ENCODE data around the gene TTF2.
"Not testable (repeated sequence)": the region's sequence is repeated elsewhere in the genome, so short reads cannot be mapped to it uniquely, and the experiment has no call there.

The TTF2 gene

DNA sequence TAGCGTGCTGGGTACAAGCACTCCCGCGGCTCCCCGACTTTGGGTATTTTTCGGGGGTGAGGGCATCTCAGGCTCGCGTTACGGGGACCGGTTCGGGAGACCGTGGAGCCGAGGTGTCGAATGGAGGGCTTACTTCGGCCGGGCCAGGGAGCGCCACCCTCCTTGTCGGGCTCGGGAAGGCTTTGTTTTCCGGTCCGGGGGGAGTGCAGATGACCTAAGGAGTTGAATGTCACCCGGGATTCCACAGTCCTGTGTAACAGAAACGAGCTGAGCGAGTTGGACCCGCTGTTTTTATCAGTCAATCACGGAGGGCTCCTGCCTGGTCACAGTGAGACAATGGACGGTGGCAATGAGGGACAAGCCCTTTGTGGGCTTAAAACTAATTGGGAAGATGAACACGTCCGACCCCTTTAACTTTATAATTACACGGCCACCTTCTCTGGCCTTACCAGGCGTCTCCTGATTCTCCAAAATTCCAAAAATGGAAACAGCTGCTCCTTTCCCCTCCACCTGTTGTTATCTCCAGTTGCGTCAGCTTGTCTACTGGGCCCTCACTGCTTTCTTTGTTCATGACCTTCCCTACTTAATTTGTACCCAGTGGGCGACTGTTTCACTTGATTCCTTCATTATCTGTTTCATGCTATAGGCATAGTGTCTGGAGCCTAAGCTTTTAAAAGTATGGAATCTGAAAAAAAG is 62.4 kb downstream of the TTF2 start:
- no peak for DNase-seq

DNA sequence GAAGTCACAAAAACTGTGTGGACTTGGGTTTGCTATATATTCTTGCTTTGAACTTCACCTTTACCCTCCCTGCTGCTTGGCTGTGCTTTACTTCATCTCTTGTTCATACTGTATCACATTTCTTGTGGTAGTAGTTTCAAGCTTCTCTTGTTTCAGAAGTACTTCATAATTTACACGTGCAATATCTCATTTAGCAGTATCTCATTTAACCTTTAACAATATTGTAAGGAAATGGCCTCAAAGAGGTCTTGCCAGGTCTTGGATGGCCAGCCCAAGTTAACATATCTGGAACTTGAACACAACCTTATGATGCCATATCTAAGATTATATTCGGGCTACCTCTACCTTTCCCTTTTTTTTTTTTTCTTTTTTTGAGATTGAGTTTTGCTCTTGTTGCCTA is 63.1 kb downstream of the TTF2 start:
- no peak for DNase-seq

DNA sequence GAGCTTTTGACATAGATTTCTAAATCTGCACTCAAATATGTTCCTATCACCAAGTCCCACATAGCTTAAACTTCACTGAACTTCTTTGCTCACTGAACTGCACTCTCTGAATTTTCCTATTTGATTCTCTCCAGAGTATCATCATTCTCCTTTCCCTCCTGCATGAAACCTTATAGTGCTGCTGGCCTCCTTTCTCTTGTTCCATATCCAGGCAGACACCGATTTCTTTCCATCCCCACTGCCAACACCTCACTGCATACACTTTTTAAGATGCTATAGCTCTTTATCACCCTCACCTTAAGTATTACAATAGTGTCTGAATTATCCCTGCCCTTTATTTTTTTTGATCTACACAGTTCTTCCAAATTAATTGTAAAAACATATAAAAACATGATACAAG is 64.5 kb downstream of the TTF2 start:
- no peak for DNase-seq

- no peak for DNase-seq
Measured at GRCh38 chr1:117127795-117128194, 67.7 kb downstream of the TTF2 start.

DNA sequence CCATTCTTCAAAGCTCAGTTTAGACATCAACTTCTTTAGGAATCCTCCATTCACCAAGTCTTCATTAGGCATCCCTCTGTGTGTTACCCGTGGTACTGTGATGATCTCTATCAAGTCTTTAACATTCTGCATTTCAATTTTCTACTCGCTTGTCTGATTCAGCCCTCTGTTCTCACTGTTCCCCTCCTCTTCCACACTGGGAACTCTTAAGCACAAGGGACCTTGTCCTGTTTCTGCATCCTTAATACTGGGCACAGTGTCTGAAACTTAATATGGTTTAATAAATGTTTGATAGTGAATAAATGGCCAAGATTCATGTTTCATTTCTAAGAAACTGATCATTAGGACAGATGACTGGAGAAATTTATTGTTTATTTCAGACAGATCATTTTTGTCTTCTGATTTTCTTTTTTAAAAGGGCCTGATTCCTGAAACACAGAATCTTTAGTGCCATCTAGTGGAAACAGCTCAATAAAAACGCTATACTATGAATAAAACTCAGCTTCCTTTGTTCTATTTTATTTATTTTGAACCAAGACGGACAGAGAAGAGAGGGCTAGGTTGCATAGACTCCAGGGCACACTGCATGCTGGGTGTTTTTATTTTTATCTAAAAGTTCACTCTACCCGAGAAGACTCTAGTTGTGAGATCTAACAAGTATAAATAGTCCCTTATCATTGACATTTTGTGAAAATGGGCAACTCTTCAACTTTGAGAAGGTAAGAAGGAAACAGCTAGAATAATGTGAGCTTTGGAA is 68.4 kb downstream of the TTF2 start:
- DNase-seq, result no peak

DNA sequence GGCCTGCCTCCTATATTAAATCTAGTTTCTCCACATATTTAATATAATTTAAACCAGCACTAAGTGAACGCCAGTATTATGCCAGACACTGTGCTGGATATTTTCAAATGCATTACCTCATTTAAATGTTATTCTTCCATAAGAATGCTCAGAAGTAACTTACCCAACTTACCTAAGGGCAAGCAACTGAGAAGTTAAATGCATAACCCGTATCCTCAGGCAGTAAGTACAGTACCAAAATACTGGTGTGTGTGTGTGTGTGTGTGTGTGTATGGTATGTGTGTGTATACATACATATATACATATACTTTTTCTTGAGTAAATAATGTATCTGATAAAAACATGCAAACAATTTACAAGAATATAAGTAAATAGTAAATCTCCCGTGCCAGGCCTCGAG is 70.4 kb downstream of the TTF2 start:
- DNase-seq, result no peak

DNA sequence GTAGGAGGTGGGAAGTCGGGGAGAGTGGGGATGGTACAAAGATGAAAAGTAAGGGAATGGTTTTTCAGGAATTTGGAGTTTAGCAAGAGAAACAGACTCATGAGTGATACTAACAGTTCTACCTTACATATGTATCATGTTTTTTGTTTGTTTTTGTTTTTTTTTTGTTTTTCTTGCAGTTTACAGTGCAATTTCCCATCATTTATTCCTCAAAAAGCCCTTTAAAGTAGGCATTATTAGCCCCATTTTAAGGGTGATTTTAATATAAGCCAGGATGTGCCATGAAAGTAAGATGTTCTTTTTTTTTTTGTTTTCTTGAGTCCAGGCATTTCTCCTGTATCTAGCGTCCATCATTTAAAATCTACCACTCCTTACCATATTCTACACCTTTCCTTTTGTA is 75.2 kb downstream of the TTF2 start:
- DNase-seq, result no peak

- no peak for DNase-seq
Measured at GRCh38 chr1:117136749-117137148, 76.6 kb downstream of the TTF2 start.

DNA sequence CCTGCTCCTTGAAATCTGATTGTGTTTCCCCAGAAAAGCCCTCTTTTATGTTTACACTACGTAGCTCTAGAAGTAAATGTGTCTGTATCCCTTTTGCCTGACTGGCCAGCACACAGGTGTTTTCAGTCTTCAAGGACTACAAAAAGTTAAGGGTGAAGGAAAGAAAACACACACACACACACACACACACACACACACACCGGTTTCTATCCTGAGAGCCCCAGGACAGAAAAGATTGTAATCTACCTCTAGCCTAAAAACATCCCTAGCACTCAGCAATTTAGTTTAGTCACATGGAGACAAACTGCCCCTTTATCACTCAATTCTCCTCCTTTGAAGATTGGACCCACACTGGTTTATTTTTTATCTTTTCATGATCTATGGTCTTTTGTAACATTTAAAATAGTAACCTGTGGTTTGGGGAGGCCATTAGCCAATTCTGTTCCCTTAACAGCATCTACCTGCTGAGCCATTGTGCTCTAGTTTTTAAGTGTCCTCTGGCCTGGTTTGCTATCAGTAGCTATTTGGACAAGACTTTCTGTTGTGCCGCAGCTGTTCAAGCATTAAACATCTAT is 77.2 kb downstream of the TTF2 start:
- no peak for DNase-seq

DNA sequence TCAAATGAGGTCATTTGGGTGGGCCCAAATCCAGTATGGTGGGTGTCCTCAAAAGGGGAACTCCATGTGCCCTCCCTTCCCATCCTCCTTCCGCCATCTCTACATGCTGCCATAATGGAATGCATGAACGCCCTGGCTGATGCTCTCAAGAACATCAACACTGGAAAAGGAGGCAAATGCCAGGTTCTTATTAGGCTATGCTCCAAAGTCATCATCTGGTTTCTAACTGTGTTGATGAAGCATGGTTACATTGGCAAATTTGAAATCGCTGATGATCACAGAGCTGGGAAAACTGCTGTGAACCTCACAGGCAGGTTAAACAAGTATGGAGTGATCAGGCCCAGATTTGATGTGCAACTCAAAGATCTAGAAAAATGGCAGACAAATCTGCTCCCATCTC is 78.0 kb downstream of the TTF2 start:
- no peak for DNase-seq

DNA sequence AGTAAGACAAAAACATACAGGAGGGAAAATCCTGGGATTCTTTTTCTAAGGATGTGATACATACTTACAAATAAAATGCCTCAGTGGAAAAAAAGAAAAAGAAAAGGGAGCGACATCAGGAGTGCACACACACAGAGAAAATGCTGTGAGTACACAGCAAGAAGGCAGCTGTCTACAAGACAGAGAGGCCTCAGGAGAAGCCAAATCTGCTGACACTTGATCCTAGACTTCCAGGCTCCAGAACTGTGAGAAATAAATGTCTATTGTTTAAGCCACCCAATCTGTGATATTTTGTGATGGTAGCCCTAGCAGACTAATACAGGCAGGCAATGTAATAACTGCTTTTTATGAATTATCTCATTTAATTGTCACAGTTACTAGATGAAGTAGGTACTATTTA is 78.4 kb downstream of the TTF2 start:
- DNase-seq, result no peak

- no peak for DNase-seq
Measured at GRCh38 chr1:117142200-117142599, 82.1 kb downstream of the TTF2 start.

DNA sequence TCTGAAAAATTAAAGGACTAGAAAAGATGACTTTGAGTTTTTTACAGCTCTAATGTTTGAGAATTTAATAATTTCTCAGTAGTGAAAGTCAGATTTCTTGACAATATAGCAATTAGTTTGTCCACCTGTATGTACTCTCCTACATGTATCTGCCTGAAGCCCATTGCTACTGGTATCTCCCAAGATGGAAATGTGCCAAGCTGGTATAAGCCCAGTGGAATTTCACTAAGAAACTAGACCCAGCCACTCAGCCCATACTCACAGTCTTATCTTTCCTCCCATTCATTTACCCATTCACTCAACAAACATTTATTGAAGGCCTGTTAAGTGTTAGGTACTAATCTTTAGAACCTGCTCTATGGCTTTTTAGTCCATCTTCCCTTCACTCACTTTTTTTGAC is 83.0 kb downstream of the TTF2 start:
- DNase-seq, result no peak

GRCh38 chr1:117143871-117144270 is 83.7 kb downstream of the TTF2 start:
- DNase-seq, result no peak

DNA sequence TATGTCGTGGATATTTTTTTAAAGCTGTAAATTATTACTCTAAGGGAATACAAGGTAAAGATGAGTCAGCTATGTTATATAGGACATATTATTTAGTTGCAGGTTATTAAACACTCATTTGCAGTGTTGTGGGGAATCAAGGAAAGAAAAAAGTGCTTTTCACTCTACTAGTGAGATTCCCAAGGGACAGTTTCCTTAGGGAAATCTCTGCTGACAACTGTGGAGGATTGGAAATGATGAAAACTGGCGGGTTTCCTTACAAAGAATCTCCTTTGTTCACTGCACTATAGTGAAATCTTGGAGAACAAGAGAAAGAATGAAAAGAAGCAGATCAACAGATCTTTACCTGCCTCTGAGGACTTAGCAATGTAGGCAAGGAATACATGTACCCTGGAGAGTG is 85.9 kb downstream of the TTF2 start:
- no peak for DNase-seq

- DNase-seq, result no peak
Measured at GRCh38 chr1:117146575-117147340, 86.6 kb downstream of the TTF2 start.

DNA sequence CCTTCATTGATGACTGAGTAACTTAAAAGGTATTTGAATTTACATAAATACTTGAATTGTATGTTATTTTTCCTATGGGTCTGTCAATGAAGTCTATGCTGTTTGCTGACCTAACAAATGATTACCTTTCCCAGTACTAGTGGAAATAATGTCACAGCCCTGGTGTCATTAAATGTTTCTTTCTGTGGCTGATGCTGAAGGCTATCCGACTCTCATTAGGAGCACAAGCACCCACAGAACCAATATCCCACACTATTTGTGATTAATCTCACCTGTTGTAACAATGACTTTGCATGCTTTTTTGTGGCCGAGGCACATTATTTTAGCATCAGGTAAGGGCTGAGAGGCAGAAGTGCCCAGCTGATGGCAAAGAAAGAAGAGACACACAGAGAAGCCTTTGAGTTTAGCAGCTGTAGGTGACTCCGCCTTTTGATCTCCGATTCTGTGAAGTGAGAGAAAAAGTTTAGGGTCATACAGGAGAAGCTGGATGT is 87.3 kb downstream of the TTF2 start:
- no peak for DNase-seq

DNA sequence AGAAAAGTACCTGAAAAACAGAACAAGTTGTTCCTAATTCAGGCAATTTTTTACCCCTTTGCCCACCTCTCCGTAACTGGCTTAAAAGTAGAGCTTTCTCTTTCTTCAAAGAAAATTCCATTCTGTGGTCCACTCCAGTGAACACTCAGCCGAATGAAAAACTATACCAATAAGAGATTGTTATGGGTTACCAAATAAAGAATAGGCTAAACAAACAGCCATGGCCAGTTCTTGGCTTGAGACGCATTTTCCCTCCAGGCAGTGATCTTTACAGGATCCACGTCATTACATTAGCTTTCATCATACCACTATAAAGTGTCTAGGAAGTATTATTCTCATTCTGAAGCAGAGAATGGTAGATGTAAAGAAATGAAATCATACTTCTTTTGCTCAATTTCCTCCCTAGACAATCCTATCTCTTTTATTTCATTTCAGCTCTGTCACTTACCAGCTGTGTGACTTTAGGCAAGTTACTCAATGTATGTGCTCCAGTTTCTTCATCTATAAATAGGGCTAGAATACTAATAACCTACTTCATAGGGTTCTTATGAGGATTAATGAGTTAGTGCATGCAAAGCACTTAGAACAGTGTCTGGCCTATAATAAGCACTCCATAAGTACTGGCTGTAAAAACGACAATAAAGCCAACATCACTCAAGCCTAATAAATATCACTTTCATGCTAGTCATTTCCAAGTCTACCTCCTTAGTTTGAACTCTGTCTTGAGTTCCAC is 87.9 kb downstream of the TTF2 start:
- no peak for DNase-seq

- DNase-seq, result no peak
Measured at GRCh38 chr1:117150316-117150715, 90.2 kb downstream of the TTF2 start.

DNA sequence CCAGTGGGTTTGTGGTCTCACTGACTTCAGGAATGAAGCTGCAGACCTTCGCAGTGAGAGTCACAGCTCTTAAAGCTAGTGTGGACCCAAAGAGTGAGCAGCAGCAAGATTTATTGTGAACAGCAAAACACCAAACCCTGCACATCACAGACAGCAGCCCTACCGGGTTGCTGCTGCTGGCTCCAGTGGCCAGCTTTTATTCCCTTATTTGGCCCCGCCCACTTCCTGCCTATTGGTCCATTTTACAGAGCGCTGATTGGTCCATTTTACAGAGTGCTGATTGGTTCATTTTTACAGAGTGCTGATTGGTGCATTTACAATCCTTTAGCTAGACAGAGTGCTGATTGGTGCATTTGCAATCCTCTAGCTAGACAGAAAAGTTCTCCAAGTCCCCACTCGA is 91.2 kb downstream of the TTF2 start:
- not testable (repeated sequence) for DNase-seq

Measured in effector CD4-positive, alpha-beta T cell (primary cell).